Gastroesophageal sphincter (tissue), 3 donors: ENCODE data around the gene TMEM127.

ENCODE experiments used
- EP300 ChIP-seq: sonication (generic); formaldehyde crosslinking; IDR thresholded peaks from one replicate; pipeline ENCODE4 v1.6.1; 2017; ENCODE audit warnings: antibody characterized with exemption, mild to moderate bottlenecking
- POLR2A ChIP-seq, 2 donors: fragments of 450-650 bp; IDR thresholded peaks; one replicate each; pipeline ENCODE4 v1.6.1; 2017; ENCODE audit warnings: antibody characterized with exemption in 2 of 2, mild to moderate bottlenecking in 2 of 2, moderate library complexity in 1 of 2
- POLR2AphosphoS5 ChIP-seq: sonication (generic); formaldehyde crosslinking; IDR thresholded peaks from one replicate; pipeline ENCODE4 v1.6.1; 2017; ENCODE audit warnings: antibody characterized with exemption
- TF ChIP-seq, protein P1 (sequence below), 4 experiments: fragments of 200-600 bp in 2 of 4; fragments of 450-650 bp in 2 of 4; sonication (generic) in 1 of 4; IDR thresholded peaks; one replicate each; pipeline ENCODE4 v1.5.1; 2017 to 2019; ENCODE audit warnings: antibody characterized with exemption in 4 of 4, mild to moderate bottlenecking in 2 of 4, moderate library complexity in 2 of 4

DNA sequence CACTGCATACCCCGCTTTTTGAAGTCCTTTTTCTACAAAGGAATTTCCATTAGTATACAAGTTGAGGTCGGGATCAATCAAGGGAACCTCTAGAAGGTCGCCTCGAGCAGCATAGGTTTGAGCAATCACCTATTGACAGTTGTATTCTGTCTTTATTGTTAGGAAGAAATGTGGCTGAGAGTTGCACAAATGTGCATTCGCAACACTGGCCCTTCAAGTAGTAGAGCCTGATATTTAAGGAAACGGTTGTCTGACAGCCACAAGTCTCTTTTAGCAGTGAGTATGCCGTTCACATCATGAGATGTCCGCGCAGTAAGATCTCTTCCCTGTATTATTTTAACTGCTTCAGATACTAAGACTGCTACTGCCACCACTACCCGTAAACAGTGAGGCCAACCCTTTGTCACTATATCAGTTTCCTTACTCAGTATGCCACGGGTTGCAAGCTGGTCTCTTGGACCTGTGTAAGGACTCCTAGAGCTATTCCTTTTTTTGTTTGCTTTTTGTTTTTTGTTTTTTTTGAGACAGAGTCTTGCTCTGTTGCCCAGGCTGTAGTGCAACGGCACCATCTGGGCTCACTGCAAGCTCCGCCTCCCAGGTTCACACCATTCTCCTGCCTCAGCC, 47.2 kb downstream of the TMEM127 start:
- TF ChIP-seq, protein P1, sequence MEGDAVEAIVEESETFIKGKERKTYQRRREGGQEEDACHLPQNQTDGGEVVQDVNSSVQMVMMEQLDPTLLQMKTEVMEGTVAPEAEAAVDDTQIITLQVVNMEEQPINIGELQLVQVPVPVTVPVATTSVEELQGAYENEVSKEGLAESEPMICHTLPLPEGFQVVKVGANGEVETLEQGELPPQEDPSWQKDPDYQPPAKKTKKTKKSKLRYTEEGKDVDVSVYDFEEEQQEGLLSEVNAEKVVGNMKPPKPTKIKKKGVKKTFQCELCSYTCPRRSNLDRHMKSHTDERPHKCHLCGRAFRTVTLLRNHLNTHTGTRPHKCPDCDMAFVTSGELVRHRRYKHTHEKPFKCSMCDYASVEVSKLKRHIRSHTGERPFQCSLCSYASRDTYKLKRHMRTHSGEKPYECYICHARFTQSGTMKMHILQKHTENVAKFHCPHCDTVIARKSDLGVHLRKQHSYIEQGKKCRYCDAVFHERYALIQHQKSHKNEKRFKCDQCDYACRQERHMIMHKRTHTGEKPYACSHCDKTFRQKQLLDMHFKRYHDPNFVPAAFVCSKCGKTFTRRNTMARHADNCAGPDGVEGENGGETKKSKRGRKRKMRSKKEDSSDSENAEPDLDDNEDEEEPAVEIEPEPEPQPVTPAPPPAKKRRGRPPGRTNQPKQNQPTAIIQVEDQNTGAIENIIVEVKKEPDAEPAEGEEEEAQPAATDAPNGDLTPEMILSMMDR (IDR thresholded peaks at IDR 0.05) = no peak
- no peak for TF ChIP-seq POLR2A (IDR thresholded peaks at IDR 0.05)
- TF ChIP-seq POLR2AphosphoS5 = no peak
- TF ChIP-seq EP300 = no peak
